Lung (tissue), 12 donors: ENCODE data around the gene KCNA1. TPM values are rescaled to one million over a fixed set of nuclear protein-coding genes. Genes with fewer than 3 reads are reported as not detected.
A peak's percentile ranks its signal among the peaks of the same experiment; 100 is the strongest.

Source experiments
- ATAC-seq: fragments of 200-7000 bp; cut with Tn5 transposase; one replicate; pipeline ENCODE4 v1.9.1; 2020; ENCODE audit warnings: moderate number of reproducible peaks; ENCODE audit not compliant: insufficient read depth, low FRiP score
- DNase-seq, 3 donors: peaks; one replicate each; pipeline ENCODE4 v3.0.0-alpha.2; 2013 to 2017
- H3K27ac ChIP-seq, 2 donors: one replicate each; pipeline ENCODE4 v1.5.1; 2013; ENCODE audit warnings: mild to moderate bottlenecking in 2 of 2, moderate library complexity in 2 of 2, control low read depth in 1 of 2, inconsistent platforms in 1 of 2, low read depth in 1 of 2, low read length in 1 of 2
- H3K27me3 ChIP-seq, 3 donors: one replicate each; pipeline ENCODE4 v1.5.1; 2013; ENCODE audit warnings: low read length in 2 of 3; ENCODE audit not compliant: control insufficient read depth in 3 of 3, insufficient read depth in 3 of 3
- H3K36me3 ChIP-seq, 4 donors: one replicate each; pipeline ENCODE4 v1.5.1; 2013; ENCODE audit warnings: low read length in 4 of 4, mild to moderate bottlenecking in 1 of 4, moderate library complexity in 1 of 4; ENCODE audit not compliant: control insufficient read depth in 4 of 4, insufficient read depth in 4 of 4
- H3K4me1 ChIP-seq, 5 donors: one replicate each; pipeline ENCODE4 v1.5.1; 2013; ENCODE audit warnings: low read length in 5 of 5, mild to moderate bottlenecking in 2 of 5, moderate library complexity in 1 of 5; ENCODE audit not compliant: control insufficient read depth in 5 of 5, insufficient read depth in 5 of 5
- H3K4me3 ChIP-seq: one replicate; pipeline ENCODE4 v1.5.1; 2013; ENCODE audit warnings: mild to moderate bottlenecking, control low read depth, moderate library complexity
- H3K9ac ChIP-seq, 2 donors: one replicate each; pipeline ENCODE4 v1.5.1; 2013; ENCODE audit warnings: low read length in 2 of 2, control low read depth in 1 of 2; ENCODE audit not compliant: insufficient read depth in 1 of 2
- H3K9me3 ChIP-seq, 4 donors: one replicate each; pipeline ENCODE4 v1.5.1; 2013; ENCODE audit warnings: low read length in 3 of 4, mild to moderate bottlenecking in 1 of 4, moderate library complexity in 1 of 4; ENCODE audit not compliant: control insufficient read depth in 4 of 4, insufficient read depth in 3 of 4
- CTCF ChIP-seq: IDR thresholded peaks from 2 replicates; pipeline ENCODE4 v1.5.1; 2012; ENCODE audit warnings: mild to moderate bottlenecking; ENCODE audit errors: control extremely low read depth, extremely low read depth
- WGBS, 2 donors: extraction: QIAGEN DNeasy Blood & Tissue Kit; methylation state at CpG; one replicate each; pipeline ENCODE4 v1.1.7; 2013; 5-methylcytosine and 5-hydroxymethylcytosine counted together
- polyA plus RNA-seq, 2 donors: library from polyadenylated mRNA; stranded (reverse); fragments of 200-250 nt; gene quantifications; one replicate each; pipeline ENCODE4 v1.2.1, GENCODE V29; 2013
- total RNA-seq, 2 donors: library from RNA; depleted of rRNA in 1 of 2; stranded (reverse); fragments of >200 nt in 1 of 2; gene quantifications; one replicate each; pipeline ENCODE4 v1.2.1, GENCODE V29; 2014 to 2021
- donor health status: control.
- donor health status: control.
- donor health status: Bipolar disorder and iron deficiency.
- donor health status: healthy.
- donor health status: DM: yes; HTN: yes; CAD: no.

KCNA1 gene
- total and polyA plus RNA-seq, 4 donors: 0.07 to 0.24 (median 0.09) TPM; not detected in 1

- Histone ChIP-seq H3K9me3 (peaks cover 0 to 2% (median 0%) of the 10 kb centered on the region in 4 donors), H3K4me3 (no peak overlapping the region), H3K4me1 (peaks cover 0 to 14% (median 2%) of the 10 kb centered on the region in 5 donors), H3K27ac (no peak overlapping the region), H3K36me3 (no peaks in the 10 kb centered on the region), H3K27me3 (peaks cover 3 to 80% (median 45%) of the 10 kb centered on the region in 3 donors), H3K9ac (no peak overlapping the region)
- no peak for TF ChIP-seq CTCF
- no peak for DNase-seq
- no peak for ATAC-seq
Observed at GRCh38 chr12:4905316-4905715, 4.4 kb upstream of the KCNA1 start.

GRCh38 chr12:4908684-4909409 lies 858 bp upstream of the KCNA1 start:
- Histone ChIP-seq H3K36me3 (no peaks in the 10 kb centered on the region), H3K9ac (no peak overlapping the region), H3K4me1 (peaks cover 0 to 20% (median 2%) of the 10 kb centered on the region in 5 donors), H3K9me3 (peaks cover 0 to 5% (median 0%) of the 10 kb centered on the region in 4 donors), H3K27me3 (peaks cover 11 to 92% (median 77%) of the 10 kb centered on the region in 3 donors), H3K27ac (no peak overlapping the region), H3K4me3 (no peak overlapping the region)
- no peak for ATAC-seq
- DNase-seq: peak; percentile 15 to 23 (median 18)
- TF ChIP-seq CTCF: no peak
- WGBS, 2 donors: 2 to 3% methylated on average over 31 of the region's 31 CpGs

- DNase-seq (peak in 2 of 3 donors; percentile 2 to 7), ATAC-seq (no peak)
- TF ChIP-seq CTCF: no peak
- H3K9me3 ChIP-seq: peaks cover 0 to 5% (median 0%) of the 10 kb centered on the region in 4 donors
- H3K27me3 ChIP-seq: peaks cover 11 to 97% (median 82%) of the 10 kb centered on the region in 3 donors
- no peaks in the 10 kb centered on the region for H3K36me3 ChIP-seq
- H3K4me3 ChIP-seq: no peak overlapping the region
- H3K4me1 ChIP-seq: peaks cover 0 to 20% (median 2%) of the 10 kb centered on the region in 5 donors
- WGBS, 2 donors: 2% methylated on average over 24 of the region's 24 CpGs
- H3K27ac ChIP-seq: no peak overlapping the region
- H3K9ac ChIP-seq: no peak overlapping the region
Observed at GRCh38 chr12:4909410-4909733, 333 bp upstream of the KCNA1 start.
